ENCODE data around the gene GNE.
"Not testable (repeated sequence)": the region's sequence is repeated elsewhere in the genome, so short reads cannot be mapped to it uniquely, and the experiment has no call there.

The GNE gene

GRCh38 chr9:36258208-36258995, at the start of gene GNE:
Gene GNE (minus strand): TSS chr9:36258448. CDS start chr9:36249355, 9,093 bp downstream.
- Histone ChIP-seq H3K27ac (peak within 1 kb of the TSS; percentile 98 to 100), H3K36me3 (no peaks in the 10 kb centered on the region), H3K4me3 (peak within 1 kb of the TSS; percentile 88 to 96), H3K9me3 (no peaks in the 10 kb centered on the region), H3K27me3 (no peaks in the 10 kb centered on the region), H3K4me1 (peaks cover 0 to 17% (median 8%) of the 10 kb centered on the region in 4 donors)
- intact Hi-C loops (cut with DNase I; ENCODE audit: low total_unique reads): no loop called here
- peak; percentile 98 to 99 for DNase-seq
- TF ChIP-seq CTCF (IDR thresholded peaks at IDR 0.05): no peak

GRCh38 chr9:36306471-36307306, 48.4 kb upstream of the GNE start:
- intact Hi-C loops (cut with DNase I; ENCODE audit: low total_unique reads): no loop called here
- no peak overlapping the region for H3K4me3 ChIP-seq
- no peak overlapping the region for H3K27ac ChIP-seq
- no peaks in the 10 kb centered on the region for H3K27me3 ChIP-seq
- no peaks in the 10 kb centered on the region for H3K9me3 ChIP-seq
- no peak for TF ChIP-seq CTCF (IDR thresholded peaks at IDR 0.05)
- H3K4me1 ChIP-seq: no peaks in the 10 kb centered on the region
- no peaks in the 10 kb centered on the region for H3K36me3 ChIP-seq
- DNase-seq: no peak

GRCh38 chr9:36304366-36304765, 46.1 kb upstream of the GNE start:
- H3K36me3 ChIP-seq; DNase-seq; H3K4me3 ChIP-seq; H3K4me1 ChIP-seq; H3K9me3 ChIP-seq; H3K27ac ChIP-seq; H3K27me3 ChIP-seq; intact Hi-C loops (cut with DNase I; ENCODE audit: low total_unique reads): not testable (repeated sequence)

GRCh38 chr9:36301227-36301626, 43.0 kb upstream of the GNE start:
- intact Hi-C loops (cut with DNase I; ENCODE audit: low total_unique reads): no loop called here
- Histone ChIP-seq H3K27ac (no peak overlapping the region), H3K4me3 (no peak overlapping the region), H3K9me3 (no peaks in the 10 kb centered on the region), H3K36me3 (no peaks in the 10 kb centered on the region), H3K4me1 (no peaks in the 10 kb centered on the region), H3K27me3 (no peaks in the 10 kb centered on the region)
- no peak for DNase-seq
- TF ChIP-seq CTCF (IDR thresholded peaks at IDR 0.05): no peak

- Histone ChIP-seq H3K4me3 (no peak overlapping the region), H3K27me3 (no peaks in the 10 kb centered on the region), H3K9me3 (no peaks in the 10 kb centered on the region), H3K36me3 (no peaks in the 10 kb centered on the region), H3K4me1 (no peaks in the 10 kb centered on the region), H3K27ac (no peak overlapping the region)
- intact Hi-C loops (cut with DNase I; ENCODE audit: low total_unique reads): no loop called here
- no peak for DNase-seq
- TF ChIP-seq CTCF (IDR thresholded peaks at IDR 0.05): no peak
These were observed 40.3 kb upstream of the GNE start for GRCh38 chr9:36298566-36298965.

GRCh38 chr9:36297798-36298197, 39.5 kb upstream of the GNE start:
- Histone ChIP-seq H3K36me3 (no peaks in the 10 kb centered on the region), H3K4me1 (no peaks in the 10 kb centered on the region), H3K27me3 (no peaks in the 10 kb centered on the region), H3K27ac (no peak overlapping the region), H3K9me3 (no peaks in the 10 kb centered on the region), H3K4me3 (no peak overlapping the region)
- no peak for TF ChIP-seq CTCF (IDR thresholded peaks at IDR 0.05)
- DNase-seq: no peak
- intact Hi-C loops (cut with DNase I; ENCODE audit: low total_unique reads): no loop called here

GRCh38 chr9:36294996-36295395, 36.7 kb upstream of the GNE start:
- intact Hi-C loops (cut with DNase I; ENCODE audit: low total_unique reads); H3K4me1 ChIP-seq; H3K9me3 ChIP-seq; DNase-seq; H3K27me3 ChIP-seq; H3K4me3 ChIP-seq; H3K36me3 ChIP-seq; H3K27ac ChIP-seq: not testable (repeated sequence)

All from tibial artery (tissue), 4 donors.